ENCODE measurements around the gene CD82. TPM values are rescaled to one million over a fixed set of nuclear protein-coding genes. Genes with fewer than 3 reads are reported as not detected.
A peak's percentile ranks its signal among the peaks of the same experiment; 100 is the strongest.

CD82 gene
- total RNA-seq, 1 donor from 2014 or later, result 770 TPM

- no peak for ATAC-seq (ENCODE audit: low read depth)
- H3K9me3 Mint-ChIP-seq, result peaks cover 2% of the 10 kb centered on the region
- no peaks in the 10 kb centered on the region for H3K36me3 Mint-ChIP-seq (ENCODE audit: low read depth)
- H3K27me3 Mint-ChIP-seq, result peaks cover 14% of the 10 kb centered on the region
- ChIA-PET POLR2A (no interaction called here), CTCF (no interaction called here)
- peaks cover 15% of the 10 kb centered on the region for H3K4me1 Mint-ChIP-seq
- no peak overlapping the region for H3K4me3 Mint-ChIP-seq
- H3K27ac Mint-ChIP-seq, result peak overlapping the region; percentile 12
- intact Hi-C loops (cut with micrococcal nuclease), result loop anchor here (5.0 kb wide), 2 partner anchors 97 to 343 kb away; partner anchors contain the start of gene TSPAN18
- DNase-seq, result no peak
- TF ChIP-seq CTCF (IDR thresholded peaks at IDR 0.05), result no peak
Measured at GRCh38 chr11:44630511-44631210, 65.2 kb downstream of the CD82 start.

- Mint-ChIP-seq H3K36me3 (ENCODE audit: low read depth) (no peaks in the 10 kb centered on the region), H3K4me1 (peaks cover 7% of the 10 kb centered on the region), H3K27me3 (peaks cover 18% of the 10 kb centered on the region), H3K9me3 (no peaks in the 10 kb centered on the region), H3K4me3 (no peak overlapping the region), H3K27ac (no peak overlapping the region)
- DNase-seq, result no peak
- ChIA-PET CTCF (interaction anchor here (0.9 to 3.1 kb wide), 6 partner anchors 10 to 76 kb away, joined by 3 to 27 read pairs (median 6); no protein-coding TSS in a partner anchor), POLR2A (interaction anchor here (0.7 to 0.8 kb wide), 2 partner anchors 10 to 35 kb away, joined by 3 to 15 read pairs; no protein-coding TSS in a partner anchor)
- ATAC-seq (ENCODE audit: low read depth), result no peak
- no peak for TF ChIP-seq CTCF (IDR thresholded peaks at IDR 0.05)
- intact Hi-C loops (cut with micrococcal nuclease), result loop anchor here (1.0 to 5.0 kb wide), 3 partner anchors 95 to 345 kb away; partner anchors contain the start of gene TSPAN18
Measured at GRCh38 chr11:44631831-44632230, 66.4 kb downstream of the CD82 start.

GRCh38 chr11:44632466-44633123 is 67.1 kb downstream of the CD82 start:
- peaks cover 7% of the 10 kb centered on the region for H3K4me1 Mint-ChIP-seq
- H3K36me3 Mint-ChIP-seq (ENCODE audit: low read depth), result no peaks in the 10 kb centered on the region
- H3K9me3 Mint-ChIP-seq, result no peaks in the 10 kb centered on the region
- intact Hi-C loops (cut with micrococcal nuclease), result loop anchor here (1.0 to 5.0 kb wide), 4 partner anchors 95 to 345 kb away; partner anchors contain the start of gene TSPAN18
- peaks cover 23% of the 10 kb centered on the region for H3K27me3 Mint-ChIP-seq
- DNase-seq, result no peak
- H3K4me3 Mint-ChIP-seq, result no peak overlapping the region
- ATAC-seq (ENCODE audit: low read depth), result peak; percentile 54
- POLR2A ChIA-PET, result interaction anchor here (0.8 kb wide), 1 partner anchor 35 kb away, joined by 3 read pairs; no protein-coding TSS in a partner anchor
- no peak for TF ChIP-seq CTCF (IDR thresholded peaks at IDR 0.05)
- H3K27ac Mint-ChIP-seq, result no peak overlapping the region
- CTCF ChIA-PET, result interaction anchor here (0.6 to 3.1 kb wide), 8 partner anchors 10 to 109 kb away, joined by 4 to 27 read pairs (median 6); no protein-coding TSS in a partner anchor

- H3K9me3 Mint-ChIP-seq, result no peaks in the 10 kb centered on the region
- peaks cover 23% of the 10 kb centered on the region for H3K27me3 Mint-ChIP-seq
- CTCF ChIA-PET, result interaction anchor here (2.9 to 3.1 kb wide), 2 partner anchors 17 to 77 kb away, joined by 11 to 27 read pairs; no protein-coding TSS in a partner anchor
- ATAC-seq (ENCODE audit: low read depth) (no peak), DNase-seq (no peak)
- no peak for TF ChIP-seq CTCF (IDR thresholded peaks at IDR 0.05)
- H3K36me3 Mint-ChIP-seq (ENCODE audit: low read depth), result no peaks in the 10 kb centered on the region
- intact Hi-C loops (cut with micrococcal nuclease), result loop anchor here (1.0 to 5.0 kb wide), 3 partner anchors 94 to 346 kb away; partner anchors contain the start of gene TSPAN18
- no peak overlapping the region for H3K27ac Mint-ChIP-seq
- no peak overlapping the region for H3K4me3 Mint-ChIP-seq
- POLR2A ChIA-PET, result no interaction called here
- peaks cover 7% of the 10 kb centered on the region for H3K4me1 Mint-ChIP-seq
Measured at GRCh38 chr11:44633641-44634040, 68.2 kb downstream of the CD82 start.

All from activated B cell treated with CpG ODN at 0.5 μM for 24 hours (primary cell).